ENCODE data around the gene ZNF69.
"Not testable (repeated sequence)": the region's sequence is repeated elsewhere in the genome, so short reads cannot be mapped to it uniquely, and the experiment has no call there.

The ZNF69 gene

GRCh38 chr19:11887611-11888531 lies at the start of gene ZNF69:
ZNF69 (plus strand) TSS chr19:11887782; CDS start chr19:11887924, 142 bp downstream.
- DNase-seq (ENCODE audit: low read depth in 1 of 2, low spot score in 1 of 2): peak; percentile 30 to 44

GRCh38 chr19:11843722-11844121 lies 43.9 kb upstream of the ZNF69 start:
- no peak for DNase-seq (ENCODE audit: low read depth in 1 of 2, low spot score in 1 of 2)

- DNase-seq (ENCODE audit: low read depth in 1 of 2, low spot score in 1 of 2): not testable (repeated sequence)
Measured at GRCh38 chr19:11847615-11848014, 40.0 kb upstream of the ZNF69 start.

GRCh38 chr19:11848200-11848593 lies 39.4 kb upstream of the ZNF69 start:
- DNase-seq (ENCODE audit: low read depth in 1 of 2, low spot score in 1 of 2): no peak

DNA sequence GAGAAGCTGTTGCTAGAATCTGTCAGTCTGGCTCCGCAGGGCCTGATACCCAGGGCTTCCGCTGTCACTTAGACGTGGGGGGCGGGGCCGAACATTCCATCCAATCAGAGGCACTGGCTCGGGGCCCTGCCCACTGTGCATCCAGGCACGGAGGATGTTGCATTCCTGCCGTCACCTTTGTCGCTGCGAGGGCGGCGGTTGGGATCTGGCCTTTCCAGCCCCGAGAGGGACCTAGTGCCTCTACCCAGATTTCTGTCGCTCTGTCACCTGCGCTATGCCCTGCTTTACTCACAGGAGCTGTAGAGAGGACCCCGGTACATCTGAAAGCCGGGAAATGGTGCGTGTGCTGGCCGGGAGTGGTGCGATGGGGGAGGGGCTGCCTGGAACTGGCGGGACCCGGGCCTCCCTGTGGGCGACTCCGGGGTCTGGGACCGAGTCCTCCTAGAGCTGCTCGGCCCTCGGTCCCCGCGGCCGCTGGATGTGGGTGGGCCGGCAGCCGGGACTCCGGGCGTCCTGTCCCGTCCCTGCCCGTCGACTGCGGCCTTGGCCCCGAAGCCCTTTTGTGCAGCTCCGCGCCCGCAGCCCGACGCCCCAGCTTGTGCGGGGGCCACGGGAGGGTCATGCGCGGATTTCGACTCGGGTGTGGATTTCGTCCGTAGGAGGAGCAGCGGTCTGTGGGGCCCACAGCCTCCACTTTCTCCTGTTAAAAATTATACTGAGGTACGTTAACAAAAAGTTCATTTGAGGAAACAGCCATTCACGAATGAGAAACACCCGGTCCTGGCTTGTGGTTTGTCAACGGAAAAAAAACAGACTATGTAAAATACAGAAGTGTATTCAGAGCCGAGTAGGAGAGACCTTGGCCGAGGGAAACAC lies 38.8 kb upstream of the ZNF69 start, which contains the start of gene ZNF439:
Gene ZNF439, plus strand, starts transcription at position 133 of the 876 bp plus-strand sequence. Its CDS starts 142 bp downstream, at position 275.
- DNase-seq (ENCODE audit: low read depth in 1 of 2, low spot score in 1 of 2): peak; percentile 72 to 81

GRCh38 chr19:11850289-11850688 lies 37.3 kb upstream of the ZNF69 start:
- not testable (repeated sequence) for DNase-seq (ENCODE audit: low read depth in 1 of 2, low spot score in 1 of 2)

GRCh38 chr19:11853358-11853757 lies 34.2 kb upstream of the ZNF69 start:
- no peak for DNase-seq (ENCODE audit: low read depth in 1 of 2, low spot score in 1 of 2)

GRCh38 chr19:11856596-11857250 lies 30.9 kb upstream of the ZNF69 start:
- no peak for DNase-seq (ENCODE audit: low read depth in 1 of 2, low spot score in 1 of 2)

GRCh38 chr19:11860721-11861120 lies 26.9 kb upstream of the ZNF69 start:
- DNase-seq (ENCODE audit: low read depth in 1 of 2, low spot score in 1 of 2): no peak

- DNase-seq (ENCODE audit: low read depth in 1 of 2, low spot score in 1 of 2): no peak
Measured at GRCh38 chr19:11861301-11861700, 26.3 kb upstream of the ZNF69 start.

DNA sequence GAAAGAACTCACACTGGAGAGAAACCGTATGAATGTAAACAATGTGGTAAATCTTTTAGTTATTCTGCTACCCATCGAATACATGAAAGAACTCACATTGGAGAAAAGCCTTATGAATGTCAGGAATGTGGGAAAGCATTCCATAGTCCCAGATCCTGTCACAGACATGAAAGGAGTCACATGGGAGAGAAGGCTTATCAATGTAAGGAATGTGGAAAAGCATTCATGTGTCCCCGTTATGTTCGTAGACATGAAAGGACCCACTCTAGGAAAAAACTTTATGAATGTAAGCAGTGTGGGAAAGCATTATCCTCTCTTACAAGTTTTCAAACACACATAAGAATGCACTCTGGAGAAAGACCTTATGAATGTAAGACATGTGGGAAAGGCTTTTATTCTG lies 19.8 kb upstream of the ZNF69 start:
- not testable (repeated sequence) for DNase-seq (ENCODE audit: low read depth in 1 of 2, low spot score in 1 of 2)

DNA sequence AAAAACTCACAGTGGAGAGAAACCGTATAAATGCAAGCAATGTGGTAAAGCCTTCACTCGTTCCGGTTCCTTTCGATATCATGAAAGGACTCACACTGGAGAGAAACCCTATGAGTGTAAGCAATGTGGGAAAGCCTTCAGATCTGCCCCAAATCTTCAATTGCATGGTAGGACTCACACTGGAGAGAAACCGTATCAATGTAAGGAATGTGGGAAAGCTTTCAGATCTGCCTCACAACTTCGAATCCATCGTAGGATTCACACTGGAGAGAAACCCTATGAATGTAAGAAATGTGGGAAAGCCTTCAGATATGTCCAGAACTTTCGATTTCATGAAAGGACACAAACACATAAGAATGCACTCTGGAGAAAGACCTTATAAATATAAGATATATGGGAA lies 19.4 kb upstream of the ZNF69 start:
- no peak for DNase-seq (ENCODE audit: low read depth in 1 of 2, low spot score in 1 of 2)

DNA sequence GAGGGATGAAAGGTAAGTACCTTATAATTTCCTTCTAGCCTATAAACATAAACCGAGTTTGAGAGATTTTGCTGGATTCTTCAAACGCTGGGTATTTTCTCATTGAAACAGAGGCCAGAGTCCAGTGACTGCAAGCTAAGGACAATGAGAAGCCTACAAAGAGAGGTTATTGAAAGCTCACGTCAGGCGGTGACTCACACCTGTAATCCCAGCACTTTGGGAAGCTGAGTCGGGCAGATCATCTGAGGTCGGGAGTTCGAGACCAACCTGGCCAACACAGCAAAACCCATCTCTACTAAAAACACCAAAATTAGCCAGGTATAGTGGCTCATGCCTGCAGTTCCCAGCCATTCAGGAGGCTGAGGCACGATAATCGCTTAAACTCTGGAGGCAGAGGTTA lies 15.0 kb upstream of the ZNF69 start:
- no peak for DNase-seq (ENCODE audit: low read depth in 1 of 2, low spot score in 1 of 2)

- DNase-seq (ENCODE audit: low read depth in 1 of 2, low spot score in 1 of 2): no peak
Measured at GRCh38 chr19:11873762-11874161, 13.8 kb upstream of the ZNF69 start.

- peak in 1 of 2 donors; percentile 8 for DNase-seq (ENCODE audit: low read depth in 1 of 2, low spot score in 1 of 2)
Measured at GRCh38 chr19:11879687-11880266, 7.8 kb upstream of the ZNF69 start.

GRCh38 chr19:11880598-11880997 lies 7.0 kb upstream of the ZNF69 start:
- no peak for DNase-seq (ENCODE audit: low read depth in 1 of 2, low spot score in 1 of 2)

GRCh38 chr19:11881151-11881800 lies 6.3 kb upstream of the ZNF69 start:
- peak; percentile 13 to 24 for DNase-seq (ENCODE audit: low read depth in 1 of 2, low spot score in 1 of 2)

GRCh38 chr19:11882606-11883005 lies 5.0 kb upstream of the ZNF69 start:
- DNase-seq (ENCODE audit: low read depth in 1 of 2, low spot score in 1 of 2): no peak

- DNase-seq (ENCODE audit: low read depth in 1 of 2, low spot score in 1 of 2): no peak
Measured at GRCh38 chr19:11887234-11887610, 360 bp upstream of the ZNF69 start.

DNA sequence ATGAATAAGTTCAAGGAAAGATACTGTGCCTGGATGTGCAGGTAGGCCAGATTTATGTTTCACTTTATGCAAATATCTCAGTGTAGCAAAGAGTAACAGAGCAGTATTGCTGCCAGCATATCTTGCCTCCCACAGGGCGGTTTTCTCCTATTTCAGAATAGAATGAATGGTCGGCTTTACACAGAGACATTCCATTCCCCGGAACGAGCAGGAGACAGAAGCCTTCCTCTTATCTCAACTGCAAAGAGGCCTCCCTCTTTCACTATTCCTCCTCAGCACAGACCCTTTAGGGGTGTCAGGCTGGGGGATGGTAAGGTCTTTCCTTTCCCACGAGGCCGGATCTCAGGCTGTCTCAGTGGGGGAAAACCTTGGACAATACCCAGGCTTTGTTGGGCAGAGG lies 2.3 kb downstream of the ZNF69 start:
- DNase-seq (ENCODE audit: low read depth in 1 of 2, low spot score in 1 of 2): not testable (repeated sequence)
